Spleen (tissue), 11 donors: ENCODE data around the gene STX12. TPM values are rescaled to one million over a fixed set of nuclear protein-coding genes. Genes with fewer than 3 reads are reported as not detected.
"Not testable (repeated sequence)": the region's sequence is repeated elsewhere in the genome, so short reads cannot be mapped to it uniquely, and the experiment has no call there.

Source experiments
- DNase-seq: peaks from one replicate; pipeline ENCODE4 v3.0.0-alpha.2; 2020
- H3K27ac ChIP-seq, 8 donors: fragments of 200-600 bp; sonication (generic) in 7 of 8; 1 replicate in 4 of 8; 2 replicates in 4 of 8; pipeline versions ENCODE4 v1.5.0 to v1.8.0; 2016 to 2021; ENCODE audit warnings: inconsistent platforms in 4 of 8, mild to moderate bottlenecking in 4 of 8, moderate library complexity in 1 of 8
- H3K27me3 ChIP-seq, 7 donors: fragments of 200-600 bp; sonication (generic) in 6 of 7; replicated peaks in 1 of 7; 1 replicate in 4 of 7; 2 replicates in 3 of 7; pipeline versions ENCODE4 v1.5.0 to v1.8.0; 2016 to 2021; ENCODE audit warnings: inconsistent platforms in 3 of 7, mild to moderate bottlenecking in 1 of 7
- H3K36me3 ChIP-seq, 6 donors: fragments of 200-600 bp; sonication (generic) in 5 of 6; 1 replicate in 4 of 6; 2 replicates in 2 of 6; pipeline versions ENCODE4 v1.5.0 to v1.8.0; 2016 to 2021; ENCODE audit warnings: inconsistent platforms in 2 of 6
- H3K4me1 ChIP-seq, 6 donors: fragments of 200-600 bp; sonication (generic) in 5 of 6; 1 replicate in 3 of 6; 2 replicates in 3 of 6; pipeline versions ENCODE4 v1.5.0 to v1.8.0; 2016 to 2021; ENCODE audit warnings: inconsistent platforms in 3 of 6
- H3K4me3 ChIP-seq, 8 donors: fragments of 200-600 bp; sonication (generic) in 7 of 8; 1 replicate in 4 of 8; 2 replicates in 4 of 8; pipeline versions ENCODE4 v1.5.0 to v1.8.0; 2016 to 2021; ENCODE audit warnings: inconsistent platforms in 4 of 8, mild to moderate bottlenecking in 4 of 8, moderate library complexity in 2 of 8
- H3K9me3 ChIP-seq, 8 donors: fragments of 200-600 bp; sonication (generic) in 7 of 8; 1 replicate in 4 of 8; 2 replicates in 4 of 8; pipeline versions ENCODE4 v1.5.0 to v1.8.0; 2016 to 2021; ENCODE audit warnings: inconsistent platforms in 4 of 8
- POLR2A ChIP-seq, 3 donors: fragments of 450-650 bp; IDR thresholded peaks; one replicate each; pipeline ENCODE4 v1.5.1; 2017; ENCODE audit warnings: antibody characterized with exemption in 3 of 3, mild to moderate bottlenecking in 1 of 3
- POLR2AphosphoS5 ChIP-seq, 3 donors: sonication (generic); formaldehyde crosslinking; IDR thresholded peaks; one replicate each; pipeline ENCODE4 v1.5.1; 2017; ENCODE audit warnings: antibody characterized with exemption in 3 of 3
- WGBS, 5 donors: extraction: QIAGEN DNeasy Blood & Tissue Kit in 3 of 5; methylation state at CpG; one replicate each; pipeline versions ENCODE4 v1.1.5 to v1.1.7; 2013 to 2018; 5-methylcytosine and 5-hydroxymethylcytosine counted together
- intact Hi-C: fragments of 100-400 bp; cut with DNase I; formaldehyde crosslinking; loops from one replicate; pipeline ENCODE4 v1.15.0; 2023; ENCODE audit warnings: low total_unique reads
- polyA plus RNA-seq, 3 donors: library from polyadenylated mRNA; stranded (reverse); fragments of 200-250 nt; gene quantifications; one replicate each; pipeline ENCODE4 v1.2.1, GENCODE V29; 2013
- total RNA-seq, 7 donors: library from RNA; depleted of rRNA in 3 of 7; stranded (reverse); fragments of >200 nt in 3 of 7; fragmentation: NEBNext Ultra II Directional in 4 of 7; extraction: Animal tissue kit (Norgen Biotek cat#: 25700) in 4 of 7; gene quantifications; one replicate each; pipeline versions ENCODE4 v1.1.0 to v1.2.1, GENCODE V29; 2016 to 2021
- TF ChIP-seq, protein P1 (sequence below), 11 experiments: fragments of 200-600 bp in 7 of 11; fragments of 450-650 bp in 4 of 11; sonication (generic) in 4 of 11; IDR thresholded peaks in 8 of 11; conservative IDR thresholded peaks in 3 of 11; 1 replicate in 7 of 11; 2 replicates in 4 of 11; pipeline versions ENCODE4 v1.4.0 to v1.8.0; 2016 to 2021; ENCODE audit warnings: antibody characterized with exemption in 11 of 11, inconsistent platforms in 4 of 11, mild to moderate bottlenecking in 1 of 11
- donor health status: healthy with polysubstance abuse.
- donor health status: DM: no; HTN: no; CAD: no; lungs with moderate emphysema.
- donor health status: DM: no; HTN: no; CAD: no.
- donor health status: Bipolar disorder and iron deficiency.
- donor health status: healthy.
- donor health status: DM: no; HTN: no; CAD: no.
- donor health status: DM: yes; HTN: yes; CAD: no.

STX12 gene
- total and polyA plus RNA-seq, 10 donors: 17.7 to 88.1 (median 48.2) TPM

DNA sequence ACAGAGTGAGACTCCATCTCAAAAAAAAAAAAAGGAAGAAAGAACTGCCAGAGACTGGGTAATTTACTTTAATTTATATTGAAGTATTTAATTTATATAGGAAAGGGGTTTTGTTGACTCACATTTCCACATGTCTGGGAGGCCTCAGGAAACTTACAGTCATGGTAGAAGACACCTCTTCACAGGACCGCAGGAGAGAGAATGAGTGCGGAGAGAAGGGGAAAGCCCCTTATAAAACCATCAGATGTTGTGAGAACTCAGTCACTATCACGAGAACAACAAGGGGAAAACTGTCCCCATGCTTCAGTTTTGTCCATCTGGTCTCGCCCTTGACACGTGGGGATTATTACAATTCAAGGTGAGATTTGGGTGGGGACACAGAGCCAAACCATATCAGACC is 31.8 kb downstream of the STX12 start:
- no peak for DNase-seq
- Histone ChIP-seq H3K4me3 (no peak overlapping the region), H3K9me3 (no peaks in the 10 kb centered on the region), H3K27ac (no peak overlapping the region), H3K4me1 (no peaks in the 10 kb centered on the region), H3K27me3 (no peaks in the 10 kb centered on the region), H3K36me3 (peaks cover 5 to 100% (median 66%) of the 10 kb centered on the region in 6 donors)
- intact Hi-C loops: no loop called here
- TF ChIP-seq, protein P1, sequence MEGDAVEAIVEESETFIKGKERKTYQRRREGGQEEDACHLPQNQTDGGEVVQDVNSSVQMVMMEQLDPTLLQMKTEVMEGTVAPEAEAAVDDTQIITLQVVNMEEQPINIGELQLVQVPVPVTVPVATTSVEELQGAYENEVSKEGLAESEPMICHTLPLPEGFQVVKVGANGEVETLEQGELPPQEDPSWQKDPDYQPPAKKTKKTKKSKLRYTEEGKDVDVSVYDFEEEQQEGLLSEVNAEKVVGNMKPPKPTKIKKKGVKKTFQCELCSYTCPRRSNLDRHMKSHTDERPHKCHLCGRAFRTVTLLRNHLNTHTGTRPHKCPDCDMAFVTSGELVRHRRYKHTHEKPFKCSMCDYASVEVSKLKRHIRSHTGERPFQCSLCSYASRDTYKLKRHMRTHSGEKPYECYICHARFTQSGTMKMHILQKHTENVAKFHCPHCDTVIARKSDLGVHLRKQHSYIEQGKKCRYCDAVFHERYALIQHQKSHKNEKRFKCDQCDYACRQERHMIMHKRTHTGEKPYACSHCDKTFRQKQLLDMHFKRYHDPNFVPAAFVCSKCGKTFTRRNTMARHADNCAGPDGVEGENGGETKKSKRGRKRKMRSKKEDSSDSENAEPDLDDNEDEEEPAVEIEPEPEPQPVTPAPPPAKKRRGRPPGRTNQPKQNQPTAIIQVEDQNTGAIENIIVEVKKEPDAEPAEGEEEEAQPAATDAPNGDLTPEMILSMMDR (IDR thresholded peaks at IDR 0.05 in 8 of 11, conservative IDR thresholded peaks at IDR 0.05 in 3 of 11): no peak
- TF ChIP-seq POLR2AphosphoS5 (IDR thresholded peaks at IDR 0.05) (no peak), POLR2A (IDR thresholded peaks at IDR 0.05) (no peak)
- WGBS, 5 donors: 85 to 93% (median 88%) methylated on average over 5 of the region's 5 CpGs

DNA sequence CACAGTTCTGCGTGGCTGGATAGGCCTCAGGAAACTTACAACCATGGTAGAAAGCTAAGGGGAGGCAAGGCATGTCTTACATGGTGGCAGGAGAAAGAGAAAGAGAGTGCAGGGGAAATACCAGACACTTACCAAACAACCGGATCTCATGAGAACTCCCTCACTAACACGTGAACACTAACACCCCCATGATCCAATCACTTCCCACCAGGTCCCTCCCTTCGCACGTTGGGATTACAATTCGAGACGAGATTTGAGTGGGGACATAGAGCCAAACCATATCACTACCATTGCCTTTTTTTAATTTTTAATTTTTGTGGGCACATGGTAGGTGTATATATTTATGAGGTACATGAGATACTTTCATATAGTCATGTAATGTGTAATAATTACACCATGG is 33.7 kb downstream of the STX12 start:
- Histone ChIP-seq H3K36me3 (peaks cover under 1 to 100% (median 56%) of the 10 kb centered on the region in 6 donors), H3K9me3 (no peaks in the 10 kb centered on the region), H3K27ac (no peak overlapping the region), H3K27me3 (no peaks in the 10 kb centered on the region), H3K4me3 (no peak overlapping the region), H3K4me1 (no peaks in the 10 kb centered on the region)
- intact Hi-C loops: no loop called here
- 91 to 98% (median 93%) methylated on average over 7 of the region's 7 CpGs for WGBS, 5 donors
- no peak for DNase-seq
- TF ChIP-seq, protein P1 (IDR thresholded peaks at IDR 0.05 in 8 of 11, conservative IDR thresholded peaks at IDR 0.05 in 3 of 11): no peak
- no peak for TF ChIP-seq POLR2AphosphoS5 (IDR thresholded peaks at IDR 0.05)

DNA sequence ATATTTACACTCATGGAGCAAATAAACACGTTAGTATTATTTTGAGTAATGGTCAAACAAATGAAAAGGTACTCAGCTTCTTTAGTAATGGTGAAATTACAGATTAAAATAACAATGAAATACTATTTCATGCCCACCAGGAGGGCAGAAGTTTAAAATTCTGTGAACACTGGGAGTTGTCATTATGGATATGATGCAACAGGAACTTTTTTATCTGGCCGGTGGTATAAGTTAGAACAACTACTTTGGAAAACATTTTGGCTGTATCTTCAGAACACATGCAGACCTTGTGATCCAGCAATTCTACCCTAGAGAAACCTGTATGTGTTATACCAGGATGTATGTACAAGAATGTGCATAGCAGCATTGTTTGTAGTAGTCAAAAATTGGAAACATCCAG is 34.4 kb downstream of the STX12 start:
- intact Hi-C loops: no loop called here
- peaks cover 0 to 100% (median 56%) of the 10 kb centered on the region in 6 donors for H3K36me3 ChIP-seq
- no peak for DNase-seq
- no peaks in the 10 kb centered on the region for H3K4me1 ChIP-seq
- 75 to 92% (median 77%) methylated on average over 2 of the region's 2 CpGs for WGBS, 5 donors
- TF ChIP-seq POLR2AphosphoS5 (IDR thresholded peaks at IDR 0.05) (no peak), POLR2A (IDR thresholded peaks at IDR 0.05) (no peak)
- TF ChIP-seq, protein P1 (IDR thresholded peaks at IDR 0.05 in 8 of 11, conservative IDR thresholded peaks at IDR 0.05 in 3 of 11): no peak
- no peak overlapping the region for H3K4me3 ChIP-seq
- H3K27ac ChIP-seq: no peak overlapping the region
- no peaks in the 10 kb centered on the region for H3K27me3 ChIP-seq
- H3K9me3 ChIP-seq: no peaks in the 10 kb centered on the region

DNA sequence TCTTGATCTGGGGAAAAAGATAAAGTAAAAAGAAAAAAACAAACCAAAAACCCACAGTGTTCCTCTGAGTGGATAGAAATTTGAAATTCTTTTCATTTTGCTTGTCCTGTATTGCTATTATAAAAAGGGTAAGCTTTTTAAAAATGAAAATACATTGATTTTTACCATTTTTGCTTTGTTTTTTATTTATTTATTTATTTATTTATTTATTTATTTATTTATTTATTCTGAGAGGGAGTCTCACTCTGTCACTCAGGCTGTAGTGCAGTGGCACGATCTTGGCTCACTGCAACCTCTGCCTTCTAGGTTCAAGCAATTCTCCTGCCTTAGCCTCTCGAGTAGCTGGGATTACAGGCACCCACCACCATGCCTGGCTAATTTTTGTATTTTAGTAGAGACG is 35.1 kb downstream of the STX12 start:
- H3K36me3 ChIP-seq: peaks cover 0 to 100% (median 55%) of the 10 kb centered on the region in 6 donors
- H3K4me3 ChIP-seq, DNase-seq, H3K4me1 ChIP-seq, intact Hi-C loops, H3K9me3 ChIP-seq, H3K27me3 ChIP-seq, H3K27ac ChIP-seq: not testable (repeated sequence)
- WGBS, 5 donors: 94 to 99% (median 95%) methylated on average over 3 of the region's 3 CpGs

DNA sequence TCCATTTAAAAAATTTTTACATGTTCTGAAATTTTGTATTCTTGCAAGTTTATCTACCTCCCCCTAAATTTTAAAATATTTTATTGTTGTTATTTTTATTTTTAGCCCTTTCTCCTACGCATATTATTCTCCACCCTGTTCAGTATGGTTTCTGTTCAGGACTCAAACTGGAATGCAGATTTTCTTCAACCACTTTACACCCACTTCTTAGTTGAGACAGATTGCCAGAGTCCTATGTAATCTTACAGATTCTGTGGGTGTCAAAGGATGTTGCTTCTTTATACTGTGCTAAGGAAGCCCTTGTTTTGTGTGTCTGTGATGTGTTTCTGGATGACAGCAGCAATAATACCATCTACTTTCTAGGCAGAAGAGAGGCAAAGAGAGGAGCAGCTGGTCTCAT is 36.9 kb downstream of the STX12 start:
- Histone ChIP-seq H3K4me1 (no peaks in the 10 kb centered on the region), H3K36me3 (peaks cover 0 to 100% (median 54%) of the 10 kb centered on the region in 6 donors), H3K9me3 (no peaks in the 10 kb centered on the region), H3K27me3 (no peaks in the 10 kb centered on the region), H3K4me3 (no peak overlapping the region), H3K27ac (no peak overlapping the region)
- intact Hi-C loops: no loop called here
- WGBS, 5 donors: 91 to 100% (median 94%) methylated on average over 1 of the region's 1 CpG
- no peak for DNase-seq
- TF ChIP-seq, protein P1 (IDR thresholded peaks at IDR 0.05 in 8 of 11, conservative IDR thresholded peaks at IDR 0.05 in 3 of 11): no peak
- no peak for TF ChIP-seq POLR2A (IDR thresholded peaks at IDR 0.05)
- no peak for TF ChIP-seq POLR2AphosphoS5 (IDR thresholded peaks at IDR 0.05)
